Measurements from ENCODE around the gene BRMS1L. TPM values are rescaled to one million over a fixed set of nuclear protein-coding genes. Genes with fewer than 3 reads are reported as not detected.

BRMS1L gene
- polyA plus RNA-seq, 1 of the 3 experiments (the other 2 are of a cell fraction): 7.1 TPM

GRCh38 chr14:35847636-35848035 lies 21.5 kb downstream of the BRMS1L start:
- no peak overlapping the region for H3K9ac ChIP-seq
- H3K4me1 ChIP-seq (ENCODE audit: control insufficient read depth in 1 of 2, insufficient read depth in 2 of 2, low read depth in 1 of 2, low read length in 1 of 2): no peaks in the 10 kb centered on the region
- TF ChIP-seq CHD2 (IDR thresholded peaks at IDR 0.05; ENCODE audit: low read length, partially characterized antibody) (no peak), FOXM1 (IDR thresholded peaks at IDR 0.05; ENCODE audit: low read depth) (no peak), IRF3 (IDR thresholded peaks at IDR 0.05; ENCODE audit: low read depth, low read length) (no peak), SMC3 (IDR thresholded peaks at IDR 0.05; ENCODE audit: low read depth, low read length) (no peak), RCOR1 (IDR thresholded peaks at IDR 0.05; ENCODE audit: low read length) (no peak), FOXJ3 (CRISPR knock-in tag; IDR thresholded peaks at IDR 0.05) (no peak), MXI1 (IDR thresholded peaks at IDR 0.05; ENCODE audit: low read depth, low read length) (no peak), NRF1 (IDR thresholded peaks at IDR 0.05; ENCODE audit: low read depth, low read length) (no peak), GABPA (IDR thresholded peaks at IDR 0.05; ENCODE audit: low read depth) (no peak), RXRA (IDR thresholded peaks at IDR 0.05; ENCODE audit: borderline replicate concordance, low read depth) (no peak), TEAD4 (IDR thresholded peaks at IDR 0.05; ENCODE audit: borderline replicate concordance, insufficient read depth) (no peak), NFIC (IDR thresholded peaks at IDR 0.05; ENCODE audit: borderline replicate concordance) (no peak), EP300 (IDR thresholded peaks at IDR 0.05; ENCODE audit: borderline replicate concordance in 1 of 2, low read depth in 1 of 2, low read length in 1 of 2) (no peak), GATA2 (CRISPR knock-in tag; IDR thresholded peaks at IDR 0.05) (no peak)
- TF ChIP-seq, protein P1, sequence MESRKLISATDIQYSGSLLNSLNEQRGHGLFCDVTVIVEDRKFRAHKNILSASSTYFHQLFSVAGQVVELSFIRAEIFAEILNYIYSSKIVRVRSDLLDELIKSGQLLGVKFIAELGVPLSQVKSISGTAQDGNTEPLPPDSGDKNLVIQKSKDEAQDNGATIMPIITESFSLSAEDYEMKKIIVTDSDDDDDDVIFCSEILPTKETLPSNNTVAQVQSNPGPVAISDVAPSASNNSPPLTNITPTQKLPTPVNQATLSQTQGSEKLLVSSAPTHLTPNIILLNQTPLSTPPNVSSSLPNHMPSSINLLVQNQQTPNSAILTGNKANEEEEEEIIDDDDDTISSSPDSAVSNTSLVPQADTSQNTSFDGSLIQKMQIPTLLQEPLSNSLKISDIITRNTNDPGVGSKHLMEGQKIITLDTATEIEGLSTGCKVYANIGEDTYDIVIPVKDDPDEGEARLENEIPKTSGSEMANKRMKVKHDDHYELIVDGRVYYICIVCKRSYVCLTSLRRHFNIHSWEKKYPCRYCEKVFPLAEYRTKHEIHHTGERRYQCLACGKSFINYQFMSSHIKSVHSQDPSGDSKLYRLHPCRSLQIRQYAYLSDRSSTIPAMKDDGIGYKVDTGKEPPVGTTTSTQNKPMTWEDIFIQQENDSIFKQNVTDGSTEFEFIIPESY (IDR thresholded peaks at IDR 0.05; ENCODE audit: borderline replicate concordance, low read depth): no peak
- TF ChIP-seq, protein P2, sequence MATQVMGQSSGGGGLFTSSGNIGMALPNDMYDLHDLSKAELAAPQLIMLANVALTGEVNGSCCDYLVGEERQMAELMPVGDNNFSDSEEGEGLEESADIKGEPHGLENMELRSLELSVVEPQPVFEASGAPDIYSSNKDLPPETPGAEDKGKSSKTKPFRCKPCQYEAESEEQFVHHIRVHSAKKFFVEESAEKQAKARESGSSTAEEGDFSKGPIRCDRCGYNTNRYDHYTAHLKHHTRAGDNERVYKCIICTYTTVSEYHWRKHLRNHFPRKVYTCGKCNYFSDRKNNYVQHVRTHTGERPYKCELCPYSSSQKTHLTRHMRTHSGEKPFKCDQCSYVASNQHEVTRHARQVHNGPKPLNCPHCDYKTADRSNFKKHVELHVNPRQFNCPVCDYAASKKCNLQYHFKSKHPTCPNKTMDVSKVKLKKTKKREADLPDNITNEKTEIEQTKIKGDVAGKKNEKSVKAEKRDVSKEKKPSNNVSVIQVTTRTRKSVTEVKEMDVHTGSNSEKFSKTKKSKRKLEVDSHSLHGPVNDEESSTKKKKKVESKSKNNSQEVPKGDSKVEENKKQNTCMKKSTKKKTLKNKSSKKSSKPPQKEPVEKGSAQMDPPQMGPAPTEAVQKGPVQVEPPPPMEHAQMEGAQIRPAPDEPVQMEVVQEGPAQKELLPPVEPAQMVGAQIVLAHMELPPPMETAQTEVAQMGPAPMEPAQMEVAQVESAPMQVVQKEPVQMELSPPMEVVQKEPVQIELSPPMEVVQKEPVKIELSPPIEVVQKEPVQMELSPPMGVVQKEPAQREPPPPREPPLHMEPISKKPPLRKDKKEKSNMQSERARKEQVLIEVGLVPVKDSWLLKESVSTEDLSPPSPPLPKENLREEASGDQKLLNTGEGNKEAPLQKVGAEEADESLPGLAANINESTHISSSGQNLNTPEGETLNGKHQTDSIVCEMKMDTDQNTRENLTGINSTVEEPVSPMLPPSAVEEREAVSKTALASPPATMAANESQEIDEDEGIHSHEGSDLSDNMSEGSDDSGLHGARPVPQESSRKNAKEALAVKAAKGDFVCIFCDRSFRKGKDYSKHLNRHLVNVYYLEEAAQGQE (IDR thresholded peaks at IDR 0.05; ENCODE audit: low read depth, low read length): no peak
- TF ChIP-seq, protein P3, sequence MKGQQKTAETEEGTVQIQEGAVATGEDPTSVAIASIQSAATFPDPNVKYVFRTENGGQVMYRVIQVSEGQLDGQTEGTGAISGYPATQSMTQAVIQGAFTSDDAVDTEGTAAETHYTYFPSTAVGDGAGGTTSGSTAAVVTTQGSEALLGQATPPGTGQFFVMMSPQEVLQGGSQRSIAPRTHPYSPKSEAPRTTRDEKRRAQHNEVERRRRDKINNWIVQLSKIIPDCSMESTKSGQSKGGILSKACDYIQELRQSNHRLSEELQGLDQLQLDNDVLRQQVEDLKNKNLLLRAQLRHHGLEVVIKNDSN (IDR thresholded peaks at IDR 0.05; ENCODE audit: borderline replicate concordance, low read depth): no peak
- no peak overlapping the region for H2AFZ ChIP-seq (ENCODE audit: low read depth)
- no peak overlapping the region for H3K4me2 ChIP-seq
- H3K9me2 ChIP-seq: no peaks in the 10 kb centered on the region
- no peak overlapping the region for H3K27ac ChIP-seq (ENCODE audit: low read depth in 2 of 2, low read length in 1 of 2)
- 96% methylated on average over 2 of the region's 2 CpGs for WGBS (ENCODE audit: low lambda C conversion rate)
- POLR2A ChIA-PET: no interaction called here
- no peak for DNase-seq
- H3K79me2 ChIP-seq (ENCODE audit: insufficient read depth): no peaks in the 10 kb centered on the region; the same call in 1 of the 2 replicates
- H3K9me3 ChIP-seq: no peaks in the 10 kb centered on the region
- H3F3A ChIP-seq (replicated peaks; ENCODE audit: insufficient read depth): no peaks in the 10 kb centered on the region
- peaks cover 7 to 33% of the 10 kb centered on the region in 2 experiments for H3K36me3 ChIP-seq (replicated peaks in 1 of 2; ENCODE audit: control insufficient read depth in 1 of 2, insufficient read depth in 2 of 2, low read length in 1 of 2)
- CTCF ChIA-PET: no interaction called here
- no peaks in the 10 kb centered on the region for H4K20me1 ChIP-seq (ENCODE audit: insufficient read depth)
- H3K27me3 ChIP-seq (ENCODE audit: insufficient read depth): no peaks in the 10 kb centered on the region
- H3K4me3 ChIP-seq (ENCODE audit: low read depth in 2 of 2, low read length in 1 of 2): no peak overlapping the region

All from SK-N-SH (cell line).